Measurements from ENCODE around the gene LY86.

Gene LY86

GRCh38 chr6:6686748-6687601, 98.5 kb downstream of the LY86 start:
- peaks cover 10% of the 10 kb centered on the region for H3K4me1 ChIP-seq (ENCODE audit: control insufficient read depth, insufficient read depth, low read length)
- H3K36me3 ChIP-seq (ENCODE audit: control insufficient read depth, insufficient read depth, low read length), result no peaks in the 10 kb centered on the region
- no peaks in the 10 kb centered on the region for H3K27me3 ChIP-seq (ENCODE audit: control insufficient read depth, insufficient read depth, low read length)
- H3K4me3 ChIP-seq (ENCODE audit: low read length), result peak overlapping the region; percentile 37
- no peak overlapping the region for H3K27ac ChIP-seq (ENCODE audit: low read depth, low read length)
- H3K9ac ChIP-seq (ENCODE audit: low read length), result no peak overlapping the region

- peaks cover 10% of the 10 kb centered on the region for H3K4me1 ChIP-seq (ENCODE audit: control insufficient read depth, insufficient read depth, low read length)
- no peak overlapping the region for H3K4me3 ChIP-seq (ENCODE audit: low read length)
- no peak overlapping the region for H3K9ac ChIP-seq (ENCODE audit: low read length)
- no peak overlapping the region for H3K27ac ChIP-seq (ENCODE audit: low read depth, low read length)
- H3K36me3 ChIP-seq (ENCODE audit: control insufficient read depth, insufficient read depth, low read length), result no peaks in the 10 kb centered on the region
- H3K27me3 ChIP-seq (ENCODE audit: control insufficient read depth, insufficient read depth, low read length), result no peaks in the 10 kb centered on the region
Measured at GRCh38 chr6:6688283-6688682, 99.8 kb downstream of the LY86 start.

- H3K27ac ChIP-seq (ENCODE audit: low read depth, low read length), result peak overlapping the region; percentile 31
- peaks cover 10% of the 10 kb centered on the region for H3K4me1 ChIP-seq (ENCODE audit: control insufficient read depth, insufficient read depth, low read length)
- H3K36me3 ChIP-seq (ENCODE audit: control insufficient read depth, insufficient read depth, low read length), result no peaks in the 10 kb centered on the region
- H3K9ac ChIP-seq (ENCODE audit: low read length), result no peak overlapping the region
- no peak overlapping the region for H3K4me3 ChIP-seq (ENCODE audit: low read length)
- no peaks in the 10 kb centered on the region for H3K27me3 ChIP-seq (ENCODE audit: control insufficient read depth, insufficient read depth, low read length)
Measured at GRCh38 chr6:6688951-6689350, 100.4 kb downstream of the LY86 start.

- peaks cover 10% of the 10 kb centered on the region for H3K4me1 ChIP-seq (ENCODE audit: control insufficient read depth, insufficient read depth, low read length)
- no peaks in the 10 kb centered on the region for H3K36me3 ChIP-seq (ENCODE audit: control insufficient read depth, insufficient read depth, low read length)
- peak overlapping the region; percentile 73 for H3K27ac ChIP-seq (ENCODE audit: low read depth, low read length)
- no peak overlapping the region for H3K4me3 ChIP-seq (ENCODE audit: low read length)
- no peak overlapping the region for H3K9ac ChIP-seq (ENCODE audit: low read length)
- H3K27me3 ChIP-seq (ENCODE audit: control insufficient read depth, insufficient read depth, low read length), result no peaks in the 10 kb centered on the region
Measured at GRCh38 chr6:6689400-6690143, 101.1 kb downstream of the LY86 start.

GRCh38 chr6:6690144-6690483, 101.6 kb downstream of the LY86 start:
- Histone ChIP-seq H3K27me3 (ENCODE audit: control insufficient read depth, insufficient read depth, low read length) (no peaks in the 10 kb centered on the region), H3K27ac (ENCODE audit: low read depth, low read length) (peak overlapping the region; percentile 73), H3K9ac (ENCODE audit: low read length) (no peak overlapping the region), H3K4me1 (ENCODE audit: control insufficient read depth, insufficient read depth, low read length) (peaks cover 10% of the 10 kb centered on the region), H3K4me3 (ENCODE audit: low read length) (no peak overlapping the region), H3K36me3 (ENCODE audit: control insufficient read depth, insufficient read depth, low read length) (no peaks in the 10 kb centered on the region)

GRCh38 chr6:6694368-6694780, 105.9 kb downstream of the LY86 start:
- no peaks in the 10 kb centered on the region for H3K27me3 ChIP-seq (ENCODE audit: control insufficient read depth, insufficient read depth, low read length)
- H3K36me3 ChIP-seq (ENCODE audit: control insufficient read depth, insufficient read depth, low read length), result no peaks in the 10 kb centered on the region
- H3K4me1 ChIP-seq (ENCODE audit: control insufficient read depth, insufficient read depth, low read length), result peaks cover 7% of the 10 kb centered on the region
- no peak overlapping the region for H3K9ac ChIP-seq (ENCODE audit: low read length)
- H3K27ac ChIP-seq (ENCODE audit: low read depth, low read length), result no peak overlapping the region
- no peak overlapping the region for H3K4me3 ChIP-seq (ENCODE audit: low read length)

DNA sequence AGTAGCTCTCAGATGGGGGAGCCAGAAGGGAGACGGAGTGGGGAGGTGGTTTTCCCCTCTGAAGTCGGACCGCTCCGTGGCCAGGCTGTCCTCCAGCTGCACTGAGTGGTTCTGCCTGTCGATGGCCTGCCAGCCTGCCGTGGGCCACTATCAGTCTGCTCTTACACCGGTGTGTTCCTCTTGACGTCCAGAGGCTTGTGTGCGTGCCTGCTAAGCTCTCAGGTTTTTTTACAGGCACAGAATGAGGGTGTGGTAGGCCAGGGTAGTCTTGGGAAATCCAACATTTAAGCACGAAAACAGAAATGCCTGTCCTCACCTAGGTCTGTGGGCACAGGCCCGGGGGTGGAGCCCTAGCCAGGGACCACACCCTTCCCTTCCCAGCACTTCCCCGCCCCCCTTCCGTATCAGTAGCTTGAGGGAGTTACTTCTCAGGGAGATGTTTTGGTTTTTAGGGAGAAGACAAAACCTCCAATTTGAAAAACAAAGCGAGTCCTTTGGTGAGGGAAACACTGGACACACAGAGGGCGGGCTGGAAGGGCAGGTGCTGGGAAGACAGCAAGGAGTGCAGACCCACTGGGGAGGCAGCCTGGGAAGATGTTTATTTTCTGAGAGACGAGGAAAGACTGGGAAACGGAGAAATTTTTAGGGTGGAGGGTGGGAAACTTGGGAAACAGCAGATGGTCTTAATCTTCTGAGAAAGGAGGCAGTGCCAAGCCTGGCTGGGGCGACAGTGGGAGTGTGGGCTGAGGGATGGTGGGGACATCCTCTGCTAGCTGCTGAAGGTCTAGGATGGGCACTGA, 106.5 kb downstream of the LY86 start:
- no peaks in the 10 kb centered on the region for H3K27me3 ChIP-seq (ENCODE audit: control insufficient read depth, insufficient read depth, low read length)
- H3K9ac ChIP-seq (ENCODE audit: low read length), result peak overlapping the region; percentile 7
- H3K36me3 ChIP-seq (ENCODE audit: control insufficient read depth, insufficient read depth, low read length), result no peaks in the 10 kb centered on the region
- H3K4me1 ChIP-seq (ENCODE audit: control insufficient read depth, insufficient read depth, low read length), result peaks cover 7% of the 10 kb centered on the region
- no peak overlapping the region for H3K27ac ChIP-seq (ENCODE audit: low read depth, low read length)
- H3K4me3 ChIP-seq (ENCODE audit: low read length), result peak overlapping the region; percentile 8

DNA sequence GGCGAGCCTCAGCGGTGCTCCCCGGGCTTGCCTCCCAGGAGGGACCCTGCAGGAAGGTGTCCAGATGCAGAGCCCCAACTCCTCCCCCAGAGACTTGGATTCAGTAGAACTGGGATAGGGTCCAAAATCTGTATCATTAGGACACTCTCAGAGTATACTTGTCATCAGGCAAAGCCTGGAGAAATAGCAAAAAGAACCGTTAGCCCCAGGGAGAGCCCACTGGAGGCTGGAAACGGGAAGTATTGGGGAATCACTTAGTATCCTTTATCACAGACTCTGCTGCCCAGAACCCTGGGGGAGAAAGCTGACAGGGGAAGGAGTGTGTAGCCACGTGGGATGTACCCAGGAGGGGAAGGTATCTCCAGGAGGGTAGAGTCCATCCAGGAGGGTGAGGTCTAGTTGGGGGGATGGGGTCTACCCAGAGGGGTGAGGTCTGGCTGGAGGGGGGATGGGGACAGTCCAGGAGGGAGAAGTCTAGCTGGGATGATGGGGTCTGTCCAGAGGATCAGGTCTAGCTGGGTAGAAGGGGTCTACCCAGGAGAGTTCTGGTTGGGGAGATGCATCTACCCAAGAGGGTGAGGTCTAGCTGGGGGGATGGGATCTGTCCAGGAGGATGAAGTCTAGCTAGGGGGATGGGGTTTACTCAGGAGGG, 107.2 kb downstream of the LY86 start:
- Histone ChIP-seq H3K4me1 (ENCODE audit: control insufficient read depth, insufficient read depth, low read length) (peaks cover 10% of the 10 kb centered on the region), H3K9ac (ENCODE audit: low read length) (peak overlapping the region; percentile 7), H3K36me3 (ENCODE audit: control insufficient read depth, insufficient read depth, low read length) (no peaks in the 10 kb centered on the region), H3K4me3 (ENCODE audit: low read length) (no peak overlapping the region), H3K27me3 (ENCODE audit: control insufficient read depth, insufficient read depth, low read length) (no peaks in the 10 kb centered on the region), H3K27ac (ENCODE audit: low read depth, low read length) (no peak overlapping the region)

- no peak overlapping the region for H3K9ac ChIP-seq (ENCODE audit: low read length)
- H3K4me1 ChIP-seq (ENCODE audit: control insufficient read depth, insufficient read depth, low read length), result peaks cover 10% of the 10 kb centered on the region
- H3K36me3 ChIP-seq (ENCODE audit: control insufficient read depth, insufficient read depth, low read length), result no peaks in the 10 kb centered on the region
- no peak overlapping the region for H3K27ac ChIP-seq (ENCODE audit: low read depth, low read length)
- no peak overlapping the region for H3K4me3 ChIP-seq (ENCODE audit: low read length)
- no peaks in the 10 kb centered on the region for H3K27me3 ChIP-seq (ENCODE audit: control insufficient read depth, insufficient read depth, low read length)
Measured at GRCh38 chr6:6696867-6697531, 108.5 kb downstream of the LY86 start.

- no peaks in the 10 kb centered on the region for H3K36me3 ChIP-seq (ENCODE audit: control insufficient read depth, insufficient read depth, low read length)
- no peak overlapping the region for H3K9ac ChIP-seq (ENCODE audit: low read length)
- H3K4me1 ChIP-seq (ENCODE audit: control insufficient read depth, insufficient read depth, low read length), result peaks cover 10% of the 10 kb centered on the region
- no peak overlapping the region for H3K27ac ChIP-seq (ENCODE audit: low read depth, low read length)
- no peaks in the 10 kb centered on the region for H3K27me3 ChIP-seq (ENCODE audit: control insufficient read depth, insufficient read depth, low read length)
- H3K4me3 ChIP-seq (ENCODE audit: low read length), result no peak overlapping the region
Measured at GRCh38 chr6:6697620-6698019, 109.1 kb downstream of the LY86 start.

DNA sequence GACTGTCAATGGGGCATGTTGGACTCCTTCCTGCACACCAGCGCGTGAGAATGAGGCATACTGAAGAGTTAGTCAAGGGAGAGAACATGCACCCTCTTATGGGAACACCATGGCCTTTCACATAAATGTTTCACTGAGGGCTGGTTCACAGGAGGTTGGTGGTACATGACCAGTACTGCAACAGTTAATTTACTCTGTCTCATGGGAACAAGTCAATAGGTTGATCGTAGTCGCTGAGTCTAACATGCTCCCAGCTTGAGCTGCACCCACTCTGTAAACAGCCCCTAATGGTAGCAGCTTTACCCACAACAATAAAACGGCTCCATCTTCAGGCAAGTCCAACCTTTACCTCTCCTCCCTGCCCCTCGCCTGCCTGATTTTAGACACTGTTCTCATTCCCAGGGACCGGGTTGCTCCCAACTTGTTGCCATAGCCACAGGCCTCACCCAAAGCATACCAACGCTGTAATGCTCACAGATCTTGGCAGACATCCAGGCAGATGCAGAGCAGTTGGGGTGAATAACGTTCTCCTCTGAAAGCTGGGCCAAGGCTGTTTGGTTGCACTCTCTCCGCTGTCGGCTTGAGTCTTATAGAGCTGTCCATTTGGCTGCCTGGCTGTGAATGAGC, 111.3 kb downstream of the LY86 start:
- H3K9ac ChIP-seq (ENCODE audit: low read length), result no peak overlapping the region
- no peaks in the 10 kb centered on the region for H3K27me3 ChIP-seq (ENCODE audit: control insufficient read depth, insufficient read depth, low read length)
- H3K4me1 ChIP-seq (ENCODE audit: control insufficient read depth, insufficient read depth, low read length), result peaks cover 10% of the 10 kb centered on the region
- H3K27ac ChIP-seq (ENCODE audit: low read depth, low read length), result peak overlapping the region; percentile 58
- peak overlapping the region; percentile 14 for H3K4me3 ChIP-seq (ENCODE audit: low read length)
- H3K36me3 ChIP-seq (ENCODE audit: control insufficient read depth, insufficient read depth, low read length), result no peaks in the 10 kb centered on the region
